Karpas-422 (cell line): ENCODE results near the gene EPHA2. TPM values are rescaled to one million over a fixed set of nuclear protein-coding genes. Genes with fewer than 3 reads are reported as not detected.

ENCODE experiments used
- DNase-seq: peaks from one replicate; pipeline ENCODE4 v3.0.0-alpha.2; 2015
- H2AFZ ChIP-seq: fragments of 200-600 bp; sonication (generic); 2 replicates; pipeline ENCODE4 v1.6.1; 2014; ENCODE audit warnings: antibody characterized with exemption, low read length, mixed read lengths
- H3K27ac ChIP-seq: fragments of 200-600 bp; sonication (generic); 2 replicates; pipeline ENCODE4 v1.5.1; 2014; ENCODE audit warnings: mild to moderate bottlenecking, low read length, moderate library complexity
- H3K27me3 ChIP-seq: fragments of 200-600 bp; sonication (generic); 2 replicates; pipeline ENCODE4 v1.6.1; 2014; ENCODE audit warnings: low read length, mixed read lengths
- H3K36me3 ChIP-seq: fragments of 200-600 bp; sonication (generic); 2 replicates; pipeline ENCODE4 v1.6.1; 2014; ENCODE audit warnings: low read length, mixed read lengths; ENCODE audit not compliant: insufficient read depth
- H3K4me1 ChIP-seq: fragments of 200-600 bp; sonication (generic); 2 replicates; pipeline ENCODE4 v1.6.1; 2014; ENCODE audit warnings: mild to moderate bottlenecking, low read length, mixed read lengths
- H3K4me2 ChIP-seq: fragments of 200-600 bp; sonication (generic); 2 replicates; pipeline ENCODE4 v1.6.1; 2014; ENCODE audit warnings: low read length, low read depth, mild to moderate bottlenecking; ENCODE audit not compliant: poor library complexity, severe bottlenecking
- H3K4me3 ChIP-seq: fragments of 200-600 bp; sonication (generic); 2 replicates; pipeline ENCODE4 v1.5.1; 2014; ENCODE audit warnings: mild to moderate bottlenecking, antibody characterized with exemption, low read length, mixed read lengths
- H3K79me2 ChIP-seq: fragments of 200-600 bp; sonication (generic); 2 replicates; pipeline ENCODE4 v1.6.1; 2014; ENCODE audit warnings: mild to moderate bottlenecking, low read length, mixed read lengths
- H3K9ac ChIP-seq: fragments of 200-600 bp; sonication (generic); 2 replicates; pipeline ENCODE4 v1.6.0; 2014; ENCODE audit warnings: low read length
- H3K9me2 ChIP-seq: fragments of 200-600 bp; sonication (generic), shearing (Covaris generic); replicated peaks from 2 replicates; pipeline ENCODE4 v1.6.0; 2014; ENCODE audit warnings: mild to moderate bottlenecking, low read length, moderate library complexity; ENCODE audit not compliant: insufficient read depth
- H3K9me3 ChIP-seq: fragments of 300-700, 200-600 bp; sonication (generic); 2 replicates; pipeline ENCODE4 v1.6.1; 2014; ENCODE audit warnings: low read length, mixed read lengths
- H4K20me1 ChIP-seq: fragments of 200-600 bp; sonication (generic); 2 replicates; pipeline ENCODE4 v1.6.1; 2014; ENCODE audit warnings: mild to moderate bottlenecking, antibody characterized with exemption, low read length, low read depth; ENCODE audit not compliant: insufficient read depth
- total RNA-seq: library from RNA; depleted of rRNA; stranded (reverse); fragments of >200 nt; shearing (Covaris generic); gene quantifications from 2 replicates; pipeline ENCODE4 v1.2.3, GENCODE V29; 2014; ENCODE audit warnings: low replicate concordance

EPHA2 gene
- total RNA-seq, 1 experiment from 2014 or later: not detected

DNA sequence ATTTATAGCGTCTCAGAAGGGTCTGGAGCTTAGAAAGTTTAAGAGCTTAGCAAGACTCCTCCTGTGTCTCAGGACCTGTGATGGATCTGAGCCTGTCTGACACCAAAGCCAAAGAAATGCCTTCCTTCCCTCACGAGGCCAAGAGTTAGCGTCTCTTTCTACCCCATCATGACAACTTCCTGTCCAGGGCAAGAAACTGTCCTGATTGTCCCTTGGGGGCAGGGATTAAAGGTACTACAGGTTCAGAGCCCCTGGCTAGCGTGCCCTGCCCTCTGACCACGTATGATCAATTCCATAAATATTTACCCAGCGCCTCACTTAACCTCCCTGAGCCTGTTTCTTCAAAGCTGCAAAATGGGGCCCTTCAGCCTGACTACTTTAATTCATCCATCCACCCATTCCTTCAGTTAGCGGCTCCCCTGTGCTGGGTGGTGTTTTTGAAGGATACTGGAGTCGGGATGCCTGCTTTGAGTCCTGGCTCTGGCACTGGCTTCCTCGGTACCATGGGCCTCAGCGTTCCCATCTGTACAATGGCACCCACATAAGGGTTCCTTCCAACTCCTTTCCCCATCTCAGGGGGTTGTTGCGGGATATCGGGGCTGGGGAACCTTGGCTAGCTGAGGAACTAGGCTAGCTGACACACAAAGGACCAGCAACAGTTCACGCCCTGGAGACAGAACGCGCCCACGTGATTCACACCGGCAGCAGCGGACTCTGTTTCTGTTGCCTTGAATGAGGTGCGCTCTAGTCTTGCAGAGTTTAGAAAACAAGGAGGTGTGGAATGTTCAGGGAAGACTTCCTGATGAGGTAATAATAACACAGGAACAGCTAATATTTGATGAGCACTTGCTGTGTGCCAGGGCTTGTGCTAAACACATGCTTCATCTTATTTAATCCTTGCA lies 23.0 kb upstream of the EPHA2 start:
- Histone ChIP-seq H3K79me2 (no peaks in the 10 kb centered on the region), H3K36me3 (no peaks in the 10 kb centered on the region), H2AFZ (no peak overlapping the region), H3K4me2 (no peak overlapping the region), H3K4me3 (no peak overlapping the region), H3K4me1 (no peaks in the 10 kb centered on the region), H3K9me3 (no peaks in the 10 kb centered on the region), H3K27ac (no peak overlapping the region), H3K9ac (no peak overlapping the region), H3K9me2 (no peaks in the 10 kb centered on the region), H4K20me1 (no peaks in the 10 kb centered on the region), H3K27me3 (no peaks in the 10 kb centered on the region)
- DNase-seq: no peak

DNA sequence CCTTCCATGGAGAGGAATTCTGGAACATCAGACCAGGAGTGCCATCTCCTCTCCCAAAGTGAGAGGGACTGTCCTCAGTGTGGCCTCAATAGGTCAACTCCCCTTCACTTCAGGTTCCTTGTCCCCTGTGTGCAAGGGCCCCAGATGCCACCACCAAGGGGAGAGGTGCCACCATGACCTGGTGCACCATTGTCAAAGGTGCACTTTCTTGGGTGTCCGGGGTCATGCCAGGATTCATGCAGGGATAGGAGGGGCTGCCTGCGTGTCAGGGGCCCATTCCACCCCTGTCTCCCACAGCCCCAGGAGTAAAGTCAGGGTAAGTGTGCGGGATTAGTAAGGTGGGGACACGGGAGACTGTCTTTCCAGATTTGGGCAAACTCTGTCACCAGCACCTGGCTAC lies 21.4 kb upstream of the EPHA2 start:
- no peak overlapping the region for H3K27ac ChIP-seq
- H2AFZ ChIP-seq: no peak overlapping the region
- H3K4me2 ChIP-seq: no peak overlapping the region
- no peaks in the 10 kb centered on the region for H3K36me3 ChIP-seq
- no peaks in the 10 kb centered on the region for H4K20me1 ChIP-seq
- no peak overlapping the region for H3K9ac ChIP-seq
- no peaks in the 10 kb centered on the region for H3K9me2 ChIP-seq
- H3K9me3 ChIP-seq: no peaks in the 10 kb centered on the region
- H3K4me3 ChIP-seq: no peak overlapping the region
- H3K79me2 ChIP-seq: no peaks in the 10 kb centered on the region
- no peak for DNase-seq
- no peaks in the 10 kb centered on the region for H3K27me3 ChIP-seq
- no peaks in the 10 kb centered on the region for H3K4me1 ChIP-seq

DNA sequence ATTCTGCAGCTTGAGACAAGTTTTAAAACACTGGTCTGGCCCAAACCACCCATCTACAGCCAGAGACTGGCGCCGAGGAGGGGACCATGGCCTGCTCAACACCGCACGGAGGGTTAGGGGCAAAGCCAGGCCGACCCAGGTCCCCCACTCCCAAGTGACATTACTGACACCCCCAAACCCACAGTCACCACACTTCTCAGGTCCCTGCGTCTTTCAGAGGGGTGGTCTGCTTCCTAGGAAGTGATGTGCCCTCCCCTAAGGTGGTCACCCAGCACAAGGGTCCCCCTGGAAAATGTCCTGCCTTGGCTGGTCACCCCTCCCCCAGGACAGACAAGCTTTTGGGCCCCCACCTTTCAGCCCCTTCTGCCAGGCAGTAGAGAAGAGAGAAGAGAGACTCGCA lies 20.8 kb upstream of the EPHA2 start:
- Histone ChIP-seq H3K27ac (no peak overlapping the region), H3K4me2 (no peak overlapping the region), H3K9me3 (no peaks in the 10 kb centered on the region), H3K9me2 (no peaks in the 10 kb centered on the region), H3K79me2 (no peaks in the 10 kb centered on the region), H4K20me1 (no peaks in the 10 kb centered on the region), H3K9ac (no peak overlapping the region), H3K27me3 (no peaks in the 10 kb centered on the region), H3K4me1 (no peaks in the 10 kb centered on the region), H3K36me3 (no peaks in the 10 kb centered on the region), H2AFZ (no peak overlapping the region), H3K4me3 (no peak overlapping the region)
- DNase-seq: no peak

DNA sequence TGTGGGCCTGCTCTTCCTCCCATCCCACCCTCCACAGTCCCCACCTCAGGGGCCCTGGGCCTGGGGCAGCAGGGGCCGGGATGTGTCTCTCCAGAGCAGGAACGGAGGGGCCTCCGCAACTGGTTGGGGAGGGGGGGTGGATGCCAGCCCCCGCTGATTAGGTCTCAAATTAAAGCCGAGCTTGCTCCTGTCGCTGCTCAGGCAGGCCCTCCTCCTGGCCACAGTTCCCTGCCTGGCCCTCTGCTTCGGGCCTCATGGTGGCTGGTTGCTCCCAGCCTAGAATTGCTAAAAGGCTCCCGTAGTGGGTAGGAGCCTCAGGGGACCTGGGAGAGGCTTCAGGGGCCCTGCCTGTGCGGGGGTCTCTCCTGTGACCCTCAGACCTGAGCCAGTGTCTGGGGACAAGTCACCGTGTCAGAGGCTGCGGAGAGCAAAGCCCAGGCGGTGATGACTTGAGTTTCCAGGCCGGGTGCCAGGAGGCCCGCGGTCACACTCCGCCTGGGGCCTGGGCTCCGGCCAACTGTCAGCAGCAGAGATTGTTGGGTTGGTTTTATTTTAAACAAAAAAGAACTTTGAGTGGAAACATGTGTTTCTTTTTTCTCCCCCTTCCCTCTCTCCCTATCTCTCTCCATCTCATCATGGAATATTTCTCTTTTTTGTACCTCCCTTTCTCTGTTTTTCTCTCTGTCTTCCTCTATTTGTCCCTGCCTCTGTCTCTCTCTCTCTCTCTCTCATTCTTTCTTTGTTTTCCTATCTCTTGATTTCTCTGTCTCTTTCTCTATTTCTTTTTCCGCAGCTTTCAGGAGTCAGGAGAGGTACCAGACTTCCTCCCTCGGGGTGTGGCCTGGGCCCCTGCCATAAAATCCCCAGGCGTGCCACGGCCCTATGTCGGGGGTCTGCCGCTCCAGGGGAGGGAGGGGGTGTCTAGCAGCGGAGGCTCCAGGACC lies 20.0 kb upstream of the EPHA2 start:
- no peak overlapping the region for H3K27ac ChIP-seq
- no peaks in the 10 kb centered on the region for H3K9me3 ChIP-seq
- H2AFZ ChIP-seq: no peak overlapping the region
- H3K4me2 ChIP-seq: no peak overlapping the region
- H4K20me1 ChIP-seq: no peaks in the 10 kb centered on the region; the same call in 1 of the 2 replicates
- DNase-seq: no peak
- H3K27me3 ChIP-seq: no peaks in the 10 kb centered on the region
- no peaks in the 10 kb centered on the region for H3K79me2 ChIP-seq
- no peaks in the 10 kb centered on the region for H3K9me2 ChIP-seq
- no peak overlapping the region for H3K4me3 ChIP-seq
- H3K9ac ChIP-seq: no peak overlapping the region
- H3K36me3 ChIP-seq: no peaks in the 10 kb centered on the region
- H3K4me1 ChIP-seq: no peaks in the 10 kb centered on the region

DNA sequence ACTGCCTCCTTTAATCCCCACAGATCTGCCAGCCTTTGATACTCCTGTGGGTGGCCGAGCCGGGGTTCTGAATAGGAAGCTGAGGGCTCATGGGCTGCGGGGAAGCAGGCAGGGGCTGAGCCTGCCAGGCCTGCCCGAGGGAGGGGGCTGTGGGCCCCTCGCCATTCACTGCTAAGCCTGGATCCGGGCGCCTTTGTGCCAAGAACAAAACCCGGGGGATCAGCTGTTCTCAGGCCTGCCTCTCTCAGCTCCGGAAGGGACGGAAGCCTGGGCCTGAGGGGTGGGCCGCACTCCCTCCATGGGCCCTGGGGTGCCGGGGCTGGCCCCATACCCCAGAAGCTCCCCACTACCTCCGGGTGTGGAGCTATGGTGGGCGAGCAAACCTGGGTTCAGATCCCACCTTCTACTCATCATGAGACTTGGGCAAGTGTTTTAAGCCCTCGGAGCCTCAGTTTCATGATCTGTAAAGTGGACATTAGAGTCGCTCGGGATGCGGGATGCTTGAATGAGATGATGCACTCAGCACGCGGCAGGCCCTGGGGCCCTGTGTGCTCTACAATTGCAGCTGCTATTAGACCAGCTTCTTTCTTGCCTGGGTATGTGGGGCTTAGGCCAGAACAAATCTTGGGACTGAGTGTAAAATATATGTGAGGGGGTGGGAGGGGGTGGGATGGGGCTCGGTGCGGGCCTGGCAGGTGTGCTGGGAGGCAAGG lies 19.2 kb upstream of the EPHA2 start:
- H3K27me3 ChIP-seq: no peaks in the 10 kb centered on the region

DNA sequence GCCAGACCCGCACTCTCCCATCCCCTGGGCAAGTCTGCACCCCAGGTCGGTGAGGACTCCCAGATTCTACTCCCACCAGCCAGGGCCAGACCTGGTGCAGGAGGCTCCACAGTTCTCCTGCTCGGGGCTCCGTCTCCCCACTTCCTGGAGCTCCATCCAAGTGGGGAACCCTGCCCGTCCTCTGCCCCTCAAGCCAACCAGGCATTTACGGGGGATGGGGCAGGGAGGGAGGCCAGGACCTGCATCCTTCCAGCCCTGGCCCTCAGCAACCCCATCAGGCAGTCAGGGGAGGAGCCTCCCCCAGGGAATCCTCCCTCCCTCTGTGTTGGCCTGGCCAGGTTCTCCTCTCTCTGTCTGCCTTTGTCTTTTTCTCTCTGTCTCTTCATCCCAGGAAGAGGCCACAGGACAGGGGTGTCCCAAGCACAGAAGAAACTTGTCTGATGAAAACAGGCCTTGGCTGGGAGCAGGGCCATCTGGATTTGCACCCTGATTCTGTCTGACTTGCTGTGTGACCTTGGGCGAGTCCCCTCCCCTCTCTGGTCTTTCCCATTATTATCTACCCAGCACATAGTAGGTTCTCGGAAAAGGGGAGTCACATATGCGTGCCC lies 18.5 kb upstream of the EPHA2 start:
- Histone ChIP-seq H3K9me2 (no peaks in the 10 kb centered on the region), H3K9ac (no peak overlapping the region), H3K27me3 (no peaks in the 10 kb centered on the region), H4K20me1 (no peaks in the 10 kb centered on the region; the same call in 1 of the 2 replicates), H3K79me2 (no peaks in the 10 kb centered on the region), H2AFZ (no peak overlapping the region), H3K4me2 (no peak overlapping the region), H3K27ac (no peak overlapping the region), H3K9me3 (no peaks in the 10 kb centered on the region), H3K4me1 (no peaks in the 10 kb centered on the region), H3K4me3 (no peak overlapping the region), H3K36me3 (no peaks in the 10 kb centered on the region)
- DNase-seq: no peak

More for the DNA sequence above, 19.2 kb upstream of the EPHA2 start:
- DNase-seq: no peak
- Histone ChIP-seq H3K27ac (no peak overlapping the region), H4K20me1 (no peaks in the 10 kb centered on the region; the same call in 1 of the 2 replicates), H3K79me2 (no peaks in the 10 kb centered on the region), H3K36me3 (no peaks in the 10 kb centered on the region), H3K4me1 (no peaks in the 10 kb centered on the region), H3K9ac (no peak overlapping the region), H3K4me3 (no peak overlapping the region), H3K9me3 (no peaks in the 10 kb centered on the region), H2AFZ (no peak overlapping the region), H3K9me2 (no peaks in the 10 kb centered on the region), H3K4me2 (no peak overlapping the region)

DNA sequence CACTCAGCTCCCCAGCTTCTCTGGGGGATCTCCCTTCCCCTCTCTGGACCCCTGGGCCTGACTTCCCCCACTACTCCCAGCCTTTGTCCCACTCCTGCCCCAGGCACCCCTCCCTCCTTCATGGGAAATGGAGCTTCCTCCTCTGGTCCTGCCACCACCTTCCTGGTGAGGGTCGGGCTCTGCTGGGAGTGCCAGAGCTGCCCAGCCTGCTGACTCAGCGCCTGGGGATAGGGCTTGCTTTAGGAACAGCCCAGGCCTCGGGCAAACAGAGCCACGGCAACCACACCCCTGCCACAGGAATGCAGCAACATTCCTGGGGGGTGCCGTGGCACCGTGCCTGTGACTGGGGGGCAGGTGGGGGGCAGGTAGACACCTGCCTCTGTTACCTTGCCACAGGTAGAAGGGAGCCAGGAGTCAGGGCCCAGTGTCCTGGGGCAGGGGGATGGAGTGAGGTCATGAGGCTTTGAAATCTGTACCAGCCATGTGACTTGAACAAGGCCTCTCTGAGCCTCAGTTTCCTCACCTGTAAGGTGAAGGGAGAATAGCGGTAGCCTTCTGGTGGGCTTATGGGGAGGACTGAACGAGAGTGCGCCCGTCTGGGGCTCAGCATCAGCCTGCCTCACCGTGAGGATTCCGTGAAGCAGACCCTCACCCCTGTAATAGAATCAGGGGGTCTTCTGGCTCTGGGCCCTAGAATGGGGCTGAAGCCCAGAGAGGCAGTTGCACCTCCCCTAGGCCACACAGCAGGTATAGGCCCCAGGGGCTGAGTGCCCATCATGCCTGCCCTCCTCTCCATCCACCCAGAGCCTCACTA lies 17.8 kb upstream of the EPHA2 start:
- H3K9ac ChIP-seq: no peak overlapping the region
- no peak overlapping the region for H3K4me3 ChIP-seq
- no peak overlapping the region for H3K27ac ChIP-seq
- DNase-seq: no peak
- H3K79me2 ChIP-seq: no peaks in the 10 kb centered on the region
- no peaks in the 10 kb centered on the region for H3K9me2 ChIP-seq
- H3K4me2 ChIP-seq: no peak overlapping the region
- H3K4me1 ChIP-seq: peaks cover 3% of the 10 kb centered on the region
- H3K9me3 ChIP-seq: no peaks in the 10 kb centered on the region
- no peak overlapping the region for H2AFZ ChIP-seq
- no peaks in the 10 kb centered on the region for H3K27me3 ChIP-seq
- H3K36me3 ChIP-seq: no peaks in the 10 kb centered on the region
- no peaks in the 10 kb centered on the region; the same call in 1 of the 2 replicates for H4K20me1 ChIP-seq
